Parathyroid adenoma (tissue), 2 donors: Measurements from ENCODE around the gene TRIM59.

ENCODE experiments used
- H2AFZ ChIP-seq: fragments of 300-600 bp; sonication (generic); one replicate; pipeline ENCODE4 v1.7.0; 2017; ENCODE audit warnings: antibody characterized with exemption, mild to moderate bottlenecking
- H3K27ac ChIP-seq: fragments of 300-600 bp; sonication (generic); one replicate; pipeline ENCODE4 v1.7.0; 2017
- H3K27me3 ChIP-seq: fragments of 300-600 bp; sonication (generic); one replicate; pipeline ENCODE4 v1.7.0; 2017; ENCODE audit warnings: low read length; ENCODE audit not compliant: control insufficient read depth, insufficient read depth
- H3K36me3 ChIP-seq: fragments of 300-600 bp; sonication (generic); one replicate; pipeline ENCODE4 v1.7.0; 2017; ENCODE audit warnings: low read length; ENCODE audit not compliant: control insufficient read depth, insufficient read depth
- H3K4me1 ChIP-seq: fragments of 300-600 bp; sonication (generic); one replicate; pipeline ENCODE4 v1.7.0; 2017; ENCODE audit warnings: control low read depth
- H3K4me2 ChIP-seq: fragments of 300-600 bp; sonication (generic); one replicate; pipeline ENCODE4 v1.7.0; 2017; ENCODE audit warnings: low read length
- H3K4me3 ChIP-seq: fragments of 300-600 bp; sonication (generic); one replicate; pipeline ENCODE4 v1.7.0; 2017; ENCODE audit warnings: low read depth, low read length
- H3K79me2 ChIP-seq: fragments of 300-600 bp; sonication (generic); one replicate; pipeline ENCODE4 v1.7.0; 2017; ENCODE audit warnings: control low read depth
- H3K9ac ChIP-seq: fragments of 300-600 bp; sonication (generic); one replicate; pipeline ENCODE4 v1.7.0; 2017; ENCODE audit warnings: mild to moderate bottlenecking
- H3K9me3 ChIP-seq: fragments of 300-600 bp; sonication (generic); one replicate; pipeline ENCODE4 v1.7.0; 2017; ENCODE audit warnings: low read length; ENCODE audit not compliant: control insufficient read depth
- CTCF ChIP-seq: fragments of 300-600 bp; sonication (generic); IDR thresholded peaks from one replicate; pipeline ENCODE4 v1.7.0; 2017; ENCODE audit warnings: antibody characterized with exemption, mild to moderate bottlenecking
- donor health status: primary hyperparathyroidism.

TRIM59 gene

GRCh38 chr3:160477750-160478149, 28.2 kb upstream of the TRIM59 start:
- Histone ChIP-seq H3K27ac (no peak overlapping the region), H3K79me2 (no peaks in the 10 kb centered on the region), H3K27me3 (no peaks in the 10 kb centered on the region), H3K4me1 (no peaks in the 10 kb centered on the region), H3K9me3 (no peaks in the 10 kb centered on the region), H3K4me2 (no peak overlapping the region), H3K36me3 (no peaks in the 10 kb centered on the region), H3K9ac (no peak overlapping the region), H3K4me3 (no peak overlapping the region), H2AFZ (no peak overlapping the region)
- no peak for TF ChIP-seq CTCF

GRCh38 chr3:160475884-160476283, 26.3 kb upstream of the TRIM59 start:
- no peak overlapping the region for H3K9ac ChIP-seq
- no peak overlapping the region for H3K4me3 ChIP-seq
- TF ChIP-seq CTCF = no peak
- H3K27me3 ChIP-seq = no peaks in the 10 kb centered on the region
- no peak overlapping the region for H3K4me2 ChIP-seq
- H3K4me1 ChIP-seq = no peaks in the 10 kb centered on the region
- H3K9me3 ChIP-seq = no peaks in the 10 kb centered on the region
- no peak overlapping the region for H2AFZ ChIP-seq
- no peaks in the 10 kb centered on the region for H3K79me2 ChIP-seq
- H3K27ac ChIP-seq = no peak overlapping the region
- no peaks in the 10 kb centered on the region for H3K36me3 ChIP-seq

- no peak for TF ChIP-seq CTCF
- no peak overlapping the region for H3K4me2 ChIP-seq
- no peaks in the 10 kb centered on the region for H3K36me3 ChIP-seq
- no peaks in the 10 kb centered on the region for H3K9me3 ChIP-seq
- no peak overlapping the region for H3K9ac ChIP-seq
- H3K27me3 ChIP-seq = no peaks in the 10 kb centered on the region
- no peaks in the 10 kb centered on the region for H3K79me2 ChIP-seq
- no peak overlapping the region for H3K27ac ChIP-seq
- H2AFZ ChIP-seq = no peak overlapping the region
- H3K4me3 ChIP-seq = no peak overlapping the region
- H3K4me1 ChIP-seq = no peaks in the 10 kb centered on the region
Observed at GRCh38 chr3:160475153-160475552, 25.6 kb upstream of the TRIM59 start.

- no peak overlapping the region for H2AFZ ChIP-seq
- H3K36me3 ChIP-seq = no peaks in the 10 kb centered on the region
- H3K9ac ChIP-seq = no peak overlapping the region
- H3K4me3 ChIP-seq = no peak overlapping the region
- no peaks in the 10 kb centered on the region for H3K4me1 ChIP-seq
- no peak for TF ChIP-seq CTCF
- H3K27ac ChIP-seq = no peak overlapping the region
- H3K79me2 ChIP-seq = no peaks in the 10 kb centered on the region
- no peak overlapping the region for H3K4me2 ChIP-seq
- no peaks in the 10 kb centered on the region for H3K27me3 ChIP-seq
- H3K9me3 ChIP-seq = no peaks in the 10 kb centered on the region
Observed at GRCh38 chr3:160474416-160474838, 24.8 kb upstream of the TRIM59 start.

GRCh38 chr3:160473978-160474377, 24.4 kb upstream of the TRIM59 start:
- no peaks in the 10 kb centered on the region for H3K79me2 ChIP-seq
- TF ChIP-seq CTCF = no peak
- no peak overlapping the region for H3K4me2 ChIP-seq
- H3K4me1 ChIP-seq = no peaks in the 10 kb centered on the region
- no peak overlapping the region for H3K27ac ChIP-seq
- H3K9me3 ChIP-seq = no peaks in the 10 kb centered on the region
- no peaks in the 10 kb centered on the region for H3K36me3 ChIP-seq
- H3K4me3 ChIP-seq = no peak overlapping the region
- no peaks in the 10 kb centered on the region for H3K27me3 ChIP-seq
- H3K9ac ChIP-seq = no peak overlapping the region
- no peak overlapping the region for H2AFZ ChIP-seq
